Mucosa of stomach (tissue), 1 donor: ENCODE data around the gene REELD1.

Experiments used
- H3K27me3 ChIP-seq: one replicate; pipeline ENCODE4 v1.7.0; 2013; ENCODE audit warnings: mild to moderate bottlenecking, low read length; ENCODE audit not compliant: control insufficient read depth, insufficient read depth
- H3K36me3 ChIP-seq: one replicate; pipeline ENCODE4 v1.7.0; 2013; ENCODE audit warnings: low read length; ENCODE audit not compliant: control insufficient read depth, insufficient read depth
- H3K4me1 ChIP-seq: one replicate; pipeline ENCODE4 v1.7.0; 2013; ENCODE audit warnings: mild to moderate bottlenecking, low read length; ENCODE audit not compliant: control insufficient read depth, insufficient read depth
- H3K4me3 ChIP-seq: one replicate; pipeline ENCODE4 v1.7.0; 2013; ENCODE audit warnings: low read length
- H3K9ac ChIP-seq: one replicate; pipeline ENCODE4 v1.7.0; 2013; ENCODE audit warnings: mild to moderate bottlenecking, low read length, moderate library complexity
- H3K9me3 ChIP-seq: one replicate; pipeline ENCODE4 v1.7.0; 2013; ENCODE audit warnings: mild to moderate bottlenecking, low read length, moderate library complexity; ENCODE audit not compliant: control insufficient read depth
- donor health status: Pancreatic carcinoma.

Gene REELD1

DNA sequence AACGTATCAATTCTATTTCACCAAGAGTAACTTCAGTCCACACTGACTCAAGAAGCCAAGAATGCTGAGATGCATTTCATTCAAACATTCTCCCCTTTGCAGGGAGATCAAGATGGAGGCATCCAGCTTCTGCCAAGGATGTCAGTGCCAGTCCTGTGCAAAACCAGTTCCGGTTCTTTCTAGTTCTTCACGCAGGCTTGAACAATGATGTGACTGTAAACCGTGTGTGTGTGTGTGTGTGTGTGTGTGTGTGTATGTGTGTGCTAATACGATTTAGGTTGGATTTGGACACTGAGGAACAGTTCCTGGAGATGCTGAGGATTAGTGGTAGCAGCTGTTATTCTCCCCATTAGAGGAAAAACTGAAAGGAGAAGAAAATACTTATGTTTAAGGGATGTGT, at the start of gene REELD1:
Gene REELD1 (plus strand): TSS at position 301 of the 400 bp plus-strand sequence. CDS start 2,415 bp downstream, outside the sequence.
- H3K4me1 ChIP-seq, result no peaks in the 10 kb centered on the region
- no peak within 1 kb of the TSS for H3K9ac ChIP-seq
- no peak within 1 kb of the TSS for H3K4me3 ChIP-seq
- no peaks in the 10 kb centered on the region for H3K9me3 ChIP-seq
- no peaks in the 10 kb centered on the region for H3K36me3 ChIP-seq
- H3K27me3 ChIP-seq, result no peaks in the 10 kb centered on the region

- Histone ChIP-seq H3K9me3 (no peaks in the 10 kb centered on the region), H3K9ac (no peak overlapping the region), H3K4me3 (no peak overlapping the region), H3K27me3 (no peaks in the 10 kb centered on the region), H3K4me1 (no peaks in the 10 kb centered on the region), H3K36me3 (no peaks in the 10 kb centered on the region)
Measured at GRCh38 chr4:146165221-146165620, 49.1 kb upstream of the REELD1 start.

GRCh38 chr4:146165840-146166239, 48.5 kb upstream of the REELD1 start:
- Histone ChIP-seq H3K27me3 (no peaks in the 10 kb centered on the region), H3K4me1 (no peaks in the 10 kb centered on the region), H3K4me3 (no peak overlapping the region), H3K9ac (no peak overlapping the region), H3K9me3 (no peaks in the 10 kb centered on the region), H3K36me3 (no peaks in the 10 kb centered on the region)

- no peaks in the 10 kb centered on the region for H3K4me1 ChIP-seq
- H3K9ac ChIP-seq, result no peak overlapping the region
- no peaks in the 10 kb centered on the region for H3K27me3 ChIP-seq
- no peaks in the 10 kb centered on the region for H3K9me3 ChIP-seq
- no peaks in the 10 kb centered on the region for H3K36me3 ChIP-seq
- H3K4me3 ChIP-seq, result no peak overlapping the region
Measured at GRCh38 chr4:146170149-146170548, 44.2 kb upstream of the REELD1 start.

GRCh38 chr4:146175541-146176453, 38.5 kb upstream of the REELD1 start, which contains the start of gene LSM6:
LSM6 (plus strand) TSS chr4:146175718; CDS start chr4:146182922, 7,204 bp downstream.
- Histone ChIP-seq H3K36me3 (no peaks in the 10 kb centered on the region), H3K4me1 (peaks cover 15% of the 10 kb centered on the region), H3K9ac (peak within 1 kb of the TSS; percentile 81), H3K9me3 (no peaks in the 10 kb centered on the region), H3K4me3 (peak within 1 kb of the TSS; percentile 52), H3K27me3 (no peaks in the 10 kb centered on the region)

DNA sequence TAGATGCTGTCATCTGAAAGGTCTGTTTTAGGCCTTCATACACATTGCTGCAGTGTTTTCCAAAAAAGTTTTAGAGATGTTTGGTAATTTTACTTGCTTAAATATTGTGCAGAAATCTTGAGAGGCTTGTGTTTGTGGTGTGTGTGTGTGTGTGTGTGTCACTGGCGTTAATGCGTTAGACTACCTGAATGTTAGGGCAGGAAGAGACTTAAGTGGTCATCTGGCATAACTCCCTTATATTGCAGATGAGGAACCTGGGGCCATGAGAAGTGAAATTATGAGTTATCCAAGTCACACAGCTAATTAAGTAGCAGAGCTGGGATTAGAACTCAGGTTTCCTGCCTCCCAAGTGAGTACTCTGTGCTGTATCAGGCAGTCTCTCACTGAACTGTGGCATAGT, 37.4 kb upstream of the REELD1 start:
- Histone ChIP-seq H3K27me3 (no peaks in the 10 kb centered on the region), H3K4me1 (peaks cover 15% of the 10 kb centered on the region), H3K36me3 (no peaks in the 10 kb centered on the region), H3K4me3 (no peak overlapping the region), H3K9me3 (no peaks in the 10 kb centered on the region), H3K9ac (peak overlapping the region; percentile 81)

DNA sequence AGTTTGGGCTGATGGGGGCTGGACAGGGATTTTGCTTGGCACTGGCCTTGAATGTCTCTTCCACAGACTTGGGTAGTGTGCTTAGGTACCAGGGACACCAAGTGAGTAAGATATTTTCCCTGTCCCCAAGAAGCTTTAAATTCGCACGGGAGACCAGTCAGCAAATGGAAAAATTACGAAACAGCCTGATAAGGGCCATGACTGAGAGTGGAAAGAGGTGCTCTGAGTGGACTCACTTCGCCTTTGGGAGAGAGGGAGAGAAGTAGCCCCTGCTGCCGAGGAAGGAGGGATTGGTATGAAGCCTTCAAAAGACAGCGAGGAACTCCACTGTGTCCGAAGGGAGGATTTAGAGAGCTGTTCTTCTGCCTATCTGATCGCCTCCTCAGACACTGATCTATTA, 36.2 kb upstream of the REELD1 start:
- H3K4me3 ChIP-seq, result no peak overlapping the region
- H3K4me1 ChIP-seq, result peaks cover 22% of the 10 kb centered on the region
- H3K36me3 ChIP-seq, result no peaks in the 10 kb centered on the region
- H3K9ac ChIP-seq, result no peak overlapping the region
- H3K9me3 ChIP-seq, result no peaks in the 10 kb centered on the region
- no peaks in the 10 kb centered on the region for H3K27me3 ChIP-seq

DNA sequence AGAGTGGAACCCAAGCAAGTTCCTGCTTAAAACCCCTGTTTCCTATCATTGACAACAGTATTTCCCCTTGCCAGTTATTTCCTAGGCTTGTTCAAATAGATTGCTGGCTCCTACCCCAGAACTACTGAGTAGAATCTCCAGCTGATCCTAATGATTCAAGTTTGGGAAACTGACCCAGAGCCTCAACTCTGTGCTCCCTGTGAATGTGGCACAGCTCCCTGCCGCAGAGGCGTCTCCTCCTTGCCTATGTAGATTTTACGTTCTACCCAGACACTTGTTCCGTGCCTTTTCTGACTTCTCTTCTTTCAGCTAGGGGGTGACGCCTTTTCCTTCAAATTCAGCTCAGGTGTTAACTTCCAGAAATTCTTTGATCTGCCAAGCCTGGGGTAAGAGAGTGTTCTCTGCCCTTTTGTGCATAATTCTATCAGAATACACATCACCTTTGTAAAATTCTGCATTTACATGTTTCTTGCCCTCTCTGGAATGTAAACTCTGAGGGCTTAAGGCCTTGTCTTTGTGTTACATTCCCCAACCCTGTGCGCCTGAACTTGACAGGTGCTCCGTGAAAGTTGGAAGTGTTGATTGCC, 34.5 kb upstream of the REELD1 start:
- Histone ChIP-seq H3K4me3 (no peak overlapping the region), H3K36me3 (no peaks in the 10 kb centered on the region), H3K27me3 (no peaks in the 10 kb centered on the region), H3K9me3 (no peaks in the 10 kb centered on the region), H3K4me1 (peaks cover 22% of the 10 kb centered on the region), H3K9ac (no peak overlapping the region)

- H3K9me3 ChIP-seq, result no peaks in the 10 kb centered on the region
- no peaks in the 10 kb centered on the region for H3K27me3 ChIP-seq
- H3K9ac ChIP-seq, result no peak overlapping the region
- H3K4me1 ChIP-seq, result peaks cover 17% of the 10 kb centered on the region
- no peak overlapping the region for H3K4me3 ChIP-seq
- peaks cover 4% of the 10 kb centered on the region for H3K36me3 ChIP-seq
Measured at GRCh38 chr4:146182443-146182842, 31.9 kb upstream of the REELD1 start.

GRCh38 chr4:146183209-146183608, 31.1 kb upstream of the REELD1 start:
- H3K4me1 ChIP-seq, result peaks cover 17% of the 10 kb centered on the region

DNA sequence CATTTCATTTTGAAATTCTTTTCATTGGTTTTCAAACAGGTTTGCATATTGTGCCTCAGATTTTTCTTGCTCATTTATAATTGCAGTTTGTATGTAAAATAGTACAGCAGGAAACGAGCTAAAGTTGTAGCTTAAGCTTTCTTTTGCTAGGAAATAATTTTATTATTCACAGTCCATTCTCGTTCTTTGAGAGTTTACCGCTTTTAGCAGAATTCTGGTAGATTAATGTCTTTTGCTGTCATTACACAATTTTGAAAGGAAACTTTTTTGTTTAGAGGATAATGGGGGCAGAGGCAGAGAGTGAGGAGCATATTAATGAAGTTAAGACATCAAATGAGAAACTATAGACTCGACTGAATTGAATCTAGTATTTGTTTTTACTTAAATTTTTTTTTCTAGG, 28.3 kb upstream of the REELD1 start:
- Histone ChIP-seq H3K9me3 (no peaks in the 10 kb centered on the region), H3K4me1 (peaks cover 7% of the 10 kb centered on the region), H3K4me3 (no peak overlapping the region), H3K36me3 (peaks cover 12% of the 10 kb centered on the region), H3K9ac (no peak overlapping the region), H3K27me3 (no peaks in the 10 kb centered on the region)

More at GRCh38 chr4:146183209-146183608, 31.1 kb upstream of the REELD1 start:
- Histone ChIP-seq H3K36me3 (peaks cover 4% of the 10 kb centered on the region), H3K9me3 (no peaks in the 10 kb centered on the region), H3K27me3 (no peaks in the 10 kb centered on the region), H3K9ac (no peak overlapping the region), H3K4me3 (no peak overlapping the region)

GRCh38 chr4:146186596-146186995, 27.7 kb upstream of the REELD1 start:
- Histone ChIP-seq H3K9me3 (no peaks in the 10 kb centered on the region), H3K9ac (no peak overlapping the region), H3K4me3 (no peak overlapping the region), H3K36me3 (peaks cover 12% of the 10 kb centered on the region), H3K27me3 (no peaks in the 10 kb centered on the region), H3K4me1 (peaks cover 8% of the 10 kb centered on the region)
